DOHH2 (cell line): ENCODE data around the gene SERINC1.
"Not testable (repeated sequence)": the region's sequence is repeated elsewhere in the genome, so short reads cannot be mapped to it uniquely, and the experiment has no call there.

ENCODE experiments used
- CTCF ChIP-seq: fragments of 200-600 bp; sonication (generic); IDR thresholded peaks from one replicate; pipeline ENCODE4 v1.5.1; 2014; ENCODE audit warnings: antibody characterized with exemption, mild to moderate bottlenecking, low read depth, low read length; ENCODE audit not compliant: poor library complexity, severe bottlenecking
- EZH2phosphoT487 ChIP-seq: fragments of 200-600 bp; sonication (generic); IDR thresholded peaks from 2 replicates; pipeline ENCODE4 v1.6.1; 2017; ENCODE audit warnings: borderline replicate concordance, mild to moderate bottlenecking, antibody characterized with exemption, low read length, moderate library complexity, mixed read lengths

- TF ChIP-seq CTCF, EZH2phosphoT487: not testable (repeated sequence)
These were observed 11.7 kb downstream of the SERINC1 start for GRCh38 chr6:122459865-122460416.
